ENCODE measurements around the gene SELPLG.
A peak's percentile ranks its signal among the peaks of the same experiment; 100 is the strongest.

SELPLG gene, protein sequence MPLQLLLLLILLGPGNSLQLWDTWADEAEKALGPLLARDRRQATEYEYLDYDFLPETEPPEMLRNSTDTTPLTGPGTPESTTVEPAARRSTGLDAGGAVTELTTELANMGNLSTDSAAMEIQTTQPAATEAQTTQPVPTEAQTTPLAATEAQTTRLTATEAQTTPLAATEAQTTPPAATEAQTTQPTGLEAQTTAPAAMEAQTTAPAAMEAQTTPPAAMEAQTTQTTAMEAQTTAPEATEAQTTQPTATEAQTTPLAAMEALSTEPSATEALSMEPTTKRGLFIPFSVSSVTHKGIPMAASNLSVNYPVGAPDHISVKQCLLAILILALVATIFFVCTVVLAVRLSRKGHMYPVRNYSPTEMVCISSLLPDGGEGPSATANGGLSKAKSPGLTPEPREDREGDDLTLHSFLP
- long read RNA-seq, transcript SELPLG-203 (2 exons, 2,256 nt), result major isoform, 313 of 327 reads
- long read RNA-seq, partial matches to known transcripts, result 0 of 327 reads
- long read RNA-seq, other reads (novel, unspliced or antisense), result 14 of 327 reads

- H3K27me3 ChIP-seq (ENCODE audit: insufficient read depth, poor library complexity, severe bottlenecking), result no peaks in the 10 kb centered on the region
- peak within 1 kb of the TSS; percentile 98 for H3K27ac ChIP-seq (replicated peaks)
- H3K4me3 ChIP-seq (replicated peaks; ENCODE audit: insufficient read depth, low read length), result peak within 1 kb of the TSS; percentile 53
Observed at GRCh38 chr12:108633534-108634248, at the start of gene SELPLG. TSS of gene SELPLG (minus strand) at chr12:108633894. CDS start at chr12:108624307, 9,587 bp downstream.

GRCh38 chr12:108681317-108681716 lies 47.6 kb upstream of the SELPLG start:
- TF ChIP-seq, protein P1, sequence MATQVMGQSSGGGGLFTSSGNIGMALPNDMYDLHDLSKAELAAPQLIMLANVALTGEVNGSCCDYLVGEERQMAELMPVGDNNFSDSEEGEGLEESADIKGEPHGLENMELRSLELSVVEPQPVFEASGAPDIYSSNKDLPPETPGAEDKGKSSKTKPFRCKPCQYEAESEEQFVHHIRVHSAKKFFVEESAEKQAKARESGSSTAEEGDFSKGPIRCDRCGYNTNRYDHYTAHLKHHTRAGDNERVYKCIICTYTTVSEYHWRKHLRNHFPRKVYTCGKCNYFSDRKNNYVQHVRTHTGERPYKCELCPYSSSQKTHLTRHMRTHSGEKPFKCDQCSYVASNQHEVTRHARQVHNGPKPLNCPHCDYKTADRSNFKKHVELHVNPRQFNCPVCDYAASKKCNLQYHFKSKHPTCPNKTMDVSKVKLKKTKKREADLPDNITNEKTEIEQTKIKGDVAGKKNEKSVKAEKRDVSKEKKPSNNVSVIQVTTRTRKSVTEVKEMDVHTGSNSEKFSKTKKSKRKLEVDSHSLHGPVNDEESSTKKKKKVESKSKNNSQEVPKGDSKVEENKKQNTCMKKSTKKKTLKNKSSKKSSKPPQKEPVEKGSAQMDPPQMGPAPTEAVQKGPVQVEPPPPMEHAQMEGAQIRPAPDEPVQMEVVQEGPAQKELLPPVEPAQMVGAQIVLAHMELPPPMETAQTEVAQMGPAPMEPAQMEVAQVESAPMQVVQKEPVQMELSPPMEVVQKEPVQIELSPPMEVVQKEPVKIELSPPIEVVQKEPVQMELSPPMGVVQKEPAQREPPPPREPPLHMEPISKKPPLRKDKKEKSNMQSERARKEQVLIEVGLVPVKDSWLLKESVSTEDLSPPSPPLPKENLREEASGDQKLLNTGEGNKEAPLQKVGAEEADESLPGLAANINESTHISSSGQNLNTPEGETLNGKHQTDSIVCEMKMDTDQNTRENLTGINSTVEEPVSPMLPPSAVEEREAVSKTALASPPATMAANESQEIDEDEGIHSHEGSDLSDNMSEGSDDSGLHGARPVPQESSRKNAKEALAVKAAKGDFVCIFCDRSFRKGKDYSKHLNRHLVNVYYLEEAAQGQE (IDR thresholded peaks at IDR 0.05; ENCODE audit: insufficient replicate concordance, low read depth), result no peak
- TF ChIP-seq GABPA (IDR thresholded peaks at IDR 0.05; ENCODE audit: low read depth) (no peak), CTCF (IDR thresholded peaks at IDR 0.05; ENCODE audit: insufficient read depth, low read length) (no peak), POLR2AphosphoS5 (IDR thresholded peaks at IDR 0.05; ENCODE audit: low read depth) (no peak), SPI1 (IDR thresholded peaks at IDR 0.05; ENCODE audit: borderline replicate concordance, low read depth) (no peak)
- no peak for DNase-seq (ENCODE audit: low read depth in 1 of 2, low spot score in 1 of 2)
- Histone ChIP-seq H3K4me3 (replicated peaks; ENCODE audit: insufficient read depth, low read length) (no peak overlapping the region), H3K27ac (replicated peaks) (no peak overlapping the region), H3K27me3 (ENCODE audit: insufficient read depth, poor library complexity, severe bottlenecking) (no peaks in the 10 kb centered on the region)

More at GRCh38 chr12:108633534-108634248, at the start of gene SELPLG:
- DNase-seq (ENCODE audit: low read depth in 1 of 2, low spot score in 1 of 2), result peak; percentile 97
- no peak for TF ChIP-seq GABPA (IDR thresholded peaks at IDR 0.05; ENCODE audit: low read depth)
- TF ChIP-seq POLR2AphosphoS5 (IDR thresholded peaks at IDR 0.05; ENCODE audit: low read depth), result peak; percentile 96
- TF ChIP-seq CTCF (IDR thresholded peaks at IDR 0.05; ENCODE audit: insufficient read depth, low read length), result no peak
- TF ChIP-seq, protein P1 (IDR thresholded peaks at IDR 0.05; ENCODE audit: insufficient replicate concordance, low read depth), result peak; percentile 19
- peak; percentile 59; the same call in 1 of the 2 replicates for TF ChIP-seq SPI1 (IDR thresholded peaks at IDR 0.05; ENCODE audit: borderline replicate concordance, low read depth)

GRCh38 chr12:108679106-108679681 lies 45.5 kb upstream of the SELPLG start:
- no peak for DNase-seq (ENCODE audit: low read depth in 1 of 2, low spot score in 1 of 2)
- no peak overlapping the region for H3K4me3 ChIP-seq (replicated peaks; ENCODE audit: insufficient read depth, low read length)
- TF ChIP-seq CTCF (IDR thresholded peaks at IDR 0.05; ENCODE audit: insufficient read depth, low read length) (no peak), SPI1 (IDR thresholded peaks at IDR 0.05; ENCODE audit: borderline replicate concordance, low read depth) (no peak)
- H3K27me3 ChIP-seq (ENCODE audit: insufficient read depth, poor library complexity, severe bottlenecking), result no peaks in the 10 kb centered on the region
- no peak overlapping the region for H3K27ac ChIP-seq (replicated peaks)
